ENCODE results near the gene CTBP2.

CTBP2 gene

GRCh38 chr10:124998624-124999291, 161.6 kb downstream of the CTBP2 start:
- TF ChIP-seq CTCF (IDR thresholded peaks at IDR 0.05; ENCODE audit: insufficient read depth, low read length, poor library complexity, severe bottlenecking) = no peak
- no peak overlapping the region for H3K4me3 ChIP-seq (replicated peaks; ENCODE audit: low read depth, low read length)
- no peak for DNase-seq (ENCODE audit: extremely low read depth, insufficient read length)
- no peaks in the 10 kb centered on the region for H3K36me3 ChIP-seq (ENCODE audit: control insufficient read depth, insufficient read depth, low read length)
- H3K27me3 ChIP-seq (replicated peaks; ENCODE audit: control insufficient read depth, insufficient read depth, low read length) = no peaks in the 10 kb centered on the region; the same call in 1 of the 2 replicates

GRCh38 chr10:124997771-124998623, 162.4 kb downstream of the CTBP2 start:
- H3K4me3 ChIP-seq (replicated peaks; ENCODE audit: low read depth, low read length) = no peak overlapping the region
- no peaks in the 10 kb centered on the region; the same call in 1 of the 2 replicates for H3K27me3 ChIP-seq (replicated peaks; ENCODE audit: control insufficient read depth, insufficient read depth, low read length)
- TF ChIP-seq CTCF (IDR thresholded peaks at IDR 0.05; ENCODE audit: insufficient read depth, low read length, poor library complexity, severe bottlenecking) = no peak
- no peak for DNase-seq (ENCODE audit: extremely low read depth, insufficient read length)
- H3K36me3 ChIP-seq (ENCODE audit: control insufficient read depth, insufficient read depth, low read length) = no peaks in the 10 kb centered on the region

- Histone ChIP-seq H3K36me3 (ENCODE audit: control insufficient read depth, insufficient read depth, low read length) (no peaks in the 10 kb centered on the region), H3K27me3 (replicated peaks; ENCODE audit: control insufficient read depth, insufficient read depth, low read length) (no peaks in the 10 kb centered on the region; the same call in 1 of the 2 replicates)
- TF ChIP-seq CTCF (IDR thresholded peaks at IDR 0.05; ENCODE audit: insufficient read depth, low read length, poor library complexity, severe bottlenecking) = no peak
Measured at GRCh38 chr10:124997306-124997705, 163.1 kb downstream of the CTBP2 start.

GRCh38 chr10:124996854-124997215, 163.5 kb downstream of the CTBP2 start:
- Histone ChIP-seq H3K4me3 (replicated peaks; ENCODE audit: low read depth, low read length) (no peak overlapping the region), H3K27me3 (replicated peaks; ENCODE audit: control insufficient read depth, insufficient read depth, low read length) (no peaks in the 10 kb centered on the region; the same call in 1 of the 2 replicates), H3K36me3 (ENCODE audit: control insufficient read depth, insufficient read depth, low read length) (no peaks in the 10 kb centered on the region)
- TF ChIP-seq CTCF (IDR thresholded peaks at IDR 0.05; ENCODE audit: insufficient read depth, low read length, poor library complexity, severe bottlenecking) = no peak
- no peak for DNase-seq (ENCODE audit: extremely low read depth, insufficient read length)

More at GRCh38 chr10:124997306-124997705, 163.1 kb downstream of the CTBP2 start:
- DNase-seq (ENCODE audit: extremely low read depth, insufficient read length) = no peak
- no peak overlapping the region for H3K4me3 ChIP-seq (replicated peaks; ENCODE audit: low read depth, low read length)

GRCh38 chr10:124996127-124996853, 164.1 kb downstream of the CTBP2 start:
- Histone ChIP-seq H3K27me3 (replicated peaks; ENCODE audit: control insufficient read depth, insufficient read depth, low read length) (no peaks in the 10 kb centered on the region; the same call in 1 of the 2 replicates), H3K36me3 (ENCODE audit: control insufficient read depth, insufficient read depth, low read length) (no peaks in the 10 kb centered on the region; the same call in 1 of the 2 replicates), H3K4me3 (replicated peaks; ENCODE audit: low read depth, low read length) (no peak overlapping the region)
- DNase-seq (ENCODE audit: extremely low read depth, insufficient read length) = no peak
- no peak for TF ChIP-seq CTCF (IDR thresholded peaks at IDR 0.05; ENCODE audit: insufficient read depth, low read length, poor library complexity, severe bottlenecking)

Data from GM06990 (cell line).